Hematopoietic multipotent progenitor cell (in vitro differentiated cells): Measurements from ENCODE around the gene ZNFX1. TPM values are rescaled to one million over a fixed set of nuclear protein-coding genes. Genes with fewer than 3 reads are reported as not detected.
"Not testable (repeated sequence)": the region's sequence is repeated elsewhere in the genome, so short reads cannot be mapped to it uniquely, and the experiment has no call there.

ENCODE experiments used
- DNase-seq, 3 donors: peaks; one replicate each; pipeline ENCODE4 v3.0.0-alpha.2; 2011 to 2015; ENCODE audit warnings: low read depth in 2 of 3, low spot score in 2 of 3
- total RNA-seq: library from RNA; depleted of rRNA; stranded (reverse); fragments of >200 nt; gene quantifications from one replicate; pipeline ENCODE4 v1.2.3, GENCODE V29; 2012

ZNFX1 gene
- 25.3 TPM for total RNA-seq

DNA sequence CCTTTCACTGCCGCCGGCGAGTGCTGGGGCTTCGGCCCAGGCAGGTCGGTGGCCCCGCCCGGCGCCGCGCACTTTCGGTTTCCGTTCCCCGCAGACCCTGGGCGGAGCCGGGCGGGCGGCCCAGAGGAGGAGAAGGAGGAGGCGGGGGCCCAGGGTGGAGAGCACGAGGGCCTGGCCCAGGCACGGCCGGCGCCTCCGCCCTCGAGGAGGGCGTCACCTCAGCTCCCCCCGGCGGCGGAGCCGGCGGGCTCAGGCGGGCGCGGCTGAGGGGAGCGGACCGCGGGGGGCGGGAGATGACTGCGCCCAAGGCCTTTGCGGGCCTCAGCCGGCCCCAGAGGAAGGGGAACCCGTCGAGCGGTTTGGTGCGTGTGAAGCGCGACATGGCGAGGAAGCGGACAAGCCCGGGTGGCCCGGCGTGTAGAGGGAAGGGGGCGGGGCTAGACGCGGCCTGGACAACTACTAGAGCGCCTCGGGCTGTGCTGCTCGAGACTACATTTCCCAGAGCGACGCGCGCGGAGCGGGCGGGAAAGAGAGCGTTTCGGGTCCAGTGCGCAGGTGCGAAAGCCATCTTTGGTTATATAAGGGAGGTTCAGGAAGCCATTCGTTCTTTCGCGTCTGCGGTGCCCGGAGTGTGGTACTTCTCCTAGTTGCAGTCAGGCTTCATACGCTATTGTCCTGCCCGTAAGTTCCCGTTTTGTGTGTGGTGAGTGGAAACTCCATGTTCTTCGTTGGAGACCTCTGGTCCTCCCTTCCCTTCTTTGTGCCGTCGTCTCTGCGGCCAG lies at the start of gene ZNFX1:
TSS of gene ZNFX1 (minus strand) at position 22 of the 782 bp plus-strand sequence. CDS start 2,218 bp downstream, outside the sequence.
- peak; percentile 98 to 99 (median 99) for DNase-seq

DNA sequence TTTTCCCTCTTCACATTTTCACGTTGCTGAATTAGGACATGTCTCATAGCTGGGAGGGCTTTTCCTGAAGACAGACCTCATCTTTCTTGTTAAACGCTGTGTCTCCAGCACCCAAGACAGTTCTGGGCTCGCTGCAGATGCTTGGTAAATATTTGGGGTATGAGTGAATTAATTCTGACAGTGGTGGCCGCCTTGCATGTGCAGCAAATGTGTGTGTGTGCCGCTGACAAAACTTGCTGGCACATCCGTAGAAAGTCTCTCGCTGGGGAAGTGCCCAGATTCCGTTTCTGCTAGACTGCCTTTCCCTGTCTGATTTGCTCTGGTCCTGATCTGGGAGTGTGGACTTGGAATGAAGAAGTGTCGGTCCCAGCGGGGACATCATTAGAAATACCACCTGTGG lies 48.2 kb upstream of the ZNFX1 start:
- no peak for DNase-seq

DNA sequence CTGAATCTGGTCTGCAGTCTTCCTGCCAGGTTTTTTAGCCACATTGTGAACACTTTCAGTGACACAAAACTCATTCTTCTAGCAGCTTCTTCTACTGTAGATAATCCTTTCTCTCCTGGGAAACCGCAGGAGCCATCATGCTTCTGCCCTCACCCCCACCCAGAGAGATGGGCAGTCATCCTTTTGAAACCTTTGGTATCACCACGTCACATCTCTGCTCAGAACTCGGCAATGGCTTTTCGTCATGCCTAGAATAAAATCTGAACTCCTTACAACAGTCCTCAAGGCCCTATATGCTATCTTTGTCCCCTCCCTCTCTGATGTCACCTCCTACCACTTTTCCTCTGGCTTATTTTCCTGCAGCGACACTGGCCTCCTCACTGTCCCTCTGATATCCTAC lies 46.4 kb upstream of the ZNFX1 start:
- no peak for DNase-seq

DNA sequence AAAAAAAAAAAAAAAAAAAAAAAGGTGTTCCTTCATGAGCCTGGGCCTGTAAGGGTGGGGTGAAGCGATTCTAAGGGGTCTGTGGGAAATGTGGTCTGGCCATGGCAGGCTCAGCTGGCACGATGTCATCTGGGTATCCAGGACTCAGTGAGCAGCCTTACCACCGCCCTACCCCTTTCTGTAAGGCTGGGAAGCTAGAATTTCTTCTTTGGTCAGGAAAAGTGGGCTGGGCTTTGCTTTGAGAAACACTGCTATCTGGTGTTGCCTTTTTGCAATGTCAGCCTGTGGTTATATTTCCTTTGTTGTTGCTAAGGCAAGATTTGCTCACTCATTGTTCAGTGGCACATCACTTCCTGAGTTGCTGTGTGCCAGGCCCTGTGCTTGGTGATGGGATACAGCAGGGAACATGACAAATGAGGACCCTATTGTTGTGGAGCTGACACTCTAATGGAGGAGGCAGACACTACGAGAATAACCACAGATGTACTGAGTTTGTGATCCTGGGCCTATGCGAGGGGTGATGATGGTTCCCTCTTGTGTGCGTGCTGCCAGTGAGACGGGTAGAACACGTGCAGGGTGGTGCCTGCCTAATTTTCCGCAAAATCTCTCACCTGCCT lies 45.9 kb upstream of the ZNFX1 start:
- DNase-seq = peak in 2 of 3 donors; percentile 87 to 90

DNA sequence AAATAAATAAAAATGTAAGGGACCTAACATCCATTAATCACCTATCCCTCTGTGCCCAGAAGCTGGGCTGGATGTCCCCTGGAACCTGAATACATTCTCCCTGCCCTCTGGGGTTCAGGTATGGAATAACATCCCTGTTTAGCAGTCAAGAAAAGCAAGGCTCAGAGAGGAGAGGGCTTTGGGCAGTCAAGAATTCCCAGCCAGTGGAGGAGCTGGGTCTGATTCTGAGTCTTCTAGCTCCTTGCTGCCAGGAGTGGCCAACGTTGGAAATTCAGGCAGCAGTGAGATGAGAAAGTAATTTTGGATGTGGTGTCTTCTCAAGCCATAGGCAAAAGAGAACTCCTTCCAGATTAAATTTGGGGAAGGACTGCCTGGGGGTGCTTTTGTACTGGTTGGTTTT lies 42.6 kb upstream of the ZNFX1 start:
- peak in 2 of 3 donors; percentile 28 to 53 for DNase-seq

DNA sequence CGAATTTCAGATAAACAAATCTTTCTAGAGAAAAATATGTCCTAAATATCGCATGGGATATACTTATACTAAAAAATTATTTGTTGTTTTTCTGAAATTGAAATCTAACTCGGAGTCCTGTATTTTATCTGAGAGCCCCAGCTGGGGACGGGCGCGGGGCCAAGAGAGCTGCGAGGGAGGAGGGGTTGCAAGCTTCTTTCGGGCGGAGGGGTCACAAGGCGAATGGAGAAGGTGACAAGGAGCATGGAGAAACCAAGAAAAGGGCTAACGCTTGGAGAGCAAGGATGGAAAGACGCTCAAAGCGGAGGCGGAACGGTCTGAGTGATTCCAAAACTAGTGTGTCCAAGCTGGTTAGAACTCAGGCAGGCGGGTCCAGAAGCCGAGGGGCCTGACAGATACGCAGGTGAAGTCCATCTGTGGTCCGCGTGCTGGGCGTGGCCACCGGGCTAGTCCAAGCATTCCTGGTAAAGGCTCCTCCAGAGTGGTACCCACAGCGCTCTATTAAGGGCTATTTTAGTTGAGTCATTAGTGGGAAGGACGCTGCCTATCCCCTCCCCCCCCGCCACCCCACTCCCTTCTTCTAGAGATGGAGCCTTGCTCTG lies 41.5 kb upstream of the ZNFX1 start:
- DNase-seq = peak in 2 of 3 donors; percentile 28 to 61

DNA sequence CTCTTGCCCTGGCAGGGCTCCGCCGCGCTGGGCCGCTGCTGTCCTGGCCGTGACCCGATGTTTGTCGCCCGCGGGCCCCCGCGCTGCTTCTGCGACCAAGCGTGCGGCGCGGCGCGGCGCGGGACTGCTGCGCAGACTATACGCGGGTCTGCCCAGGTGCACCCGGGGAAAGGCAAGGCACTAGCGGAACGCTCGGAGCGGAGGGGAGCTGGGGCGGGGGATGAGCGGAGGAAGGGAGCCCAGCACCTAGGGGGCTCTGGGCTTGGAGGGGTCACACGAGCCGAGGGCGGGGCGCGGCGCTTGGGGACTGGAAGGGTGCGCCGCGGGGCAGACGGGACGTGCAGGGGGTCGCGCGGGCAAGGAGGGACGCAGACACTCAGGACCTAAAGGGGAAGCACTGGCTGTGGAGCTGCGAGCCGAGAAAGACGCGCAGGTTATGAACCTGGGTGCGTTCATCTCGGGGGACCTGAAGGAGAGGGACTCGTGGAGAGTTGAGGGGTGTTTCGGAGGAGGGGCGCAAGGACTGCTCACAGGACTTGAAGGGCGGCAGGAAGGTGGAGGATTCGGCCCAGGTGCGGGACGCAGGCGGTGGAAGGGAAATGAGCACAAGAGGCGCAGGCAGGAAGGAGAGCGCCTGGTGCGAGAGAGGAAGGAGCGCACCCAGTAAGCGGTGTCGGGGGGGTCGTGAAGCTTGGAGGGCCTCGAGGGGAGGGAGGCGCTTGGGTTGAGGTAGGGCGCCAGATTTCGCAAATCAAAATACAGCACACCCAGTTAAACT lies 40.8 kb upstream of the ZNFX1 start:
- DNase-seq = peak in 2 of 3 donors; percentile 38 to 49

DNA sequence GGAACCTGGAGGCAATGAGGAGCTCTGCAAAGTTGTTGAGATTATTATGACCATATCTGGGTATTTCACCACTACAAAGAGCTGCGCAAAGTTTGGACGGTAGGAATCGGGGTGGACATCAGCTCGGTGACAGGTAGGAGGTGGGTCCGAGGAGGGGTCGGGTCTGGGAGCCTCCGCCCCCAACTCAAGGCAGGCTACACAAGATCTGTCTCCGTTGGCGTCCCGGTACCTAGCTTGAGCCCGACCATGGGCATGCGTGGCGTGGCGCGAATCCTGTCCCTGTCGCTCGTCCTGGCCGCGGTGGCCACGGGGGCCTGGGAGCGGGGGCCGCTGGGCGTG lies 40.2 kb upstream of the ZNFX1 start:
- no peak for DNase-seq

DNA sequence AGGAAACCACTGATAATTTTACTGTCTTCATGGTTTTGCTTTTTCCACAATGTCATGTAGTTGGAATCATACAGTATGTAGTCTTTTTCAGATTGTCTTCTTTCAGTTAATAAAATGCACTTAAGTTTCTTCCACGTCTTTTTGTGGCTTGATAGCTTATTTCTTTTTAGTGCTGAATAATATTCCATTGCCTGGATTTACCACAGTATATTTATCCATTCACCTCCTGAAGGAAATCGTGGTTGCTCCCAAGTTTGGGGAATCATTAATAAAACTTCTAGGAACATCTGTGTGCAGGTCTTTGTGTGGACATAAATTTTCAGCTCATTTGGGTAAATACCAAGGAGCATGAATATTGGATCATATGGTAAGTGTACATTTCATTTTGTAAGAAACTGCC lies 38.8 kb upstream of the ZNFX1 start:
- DNase-seq = no peak

DNA sequence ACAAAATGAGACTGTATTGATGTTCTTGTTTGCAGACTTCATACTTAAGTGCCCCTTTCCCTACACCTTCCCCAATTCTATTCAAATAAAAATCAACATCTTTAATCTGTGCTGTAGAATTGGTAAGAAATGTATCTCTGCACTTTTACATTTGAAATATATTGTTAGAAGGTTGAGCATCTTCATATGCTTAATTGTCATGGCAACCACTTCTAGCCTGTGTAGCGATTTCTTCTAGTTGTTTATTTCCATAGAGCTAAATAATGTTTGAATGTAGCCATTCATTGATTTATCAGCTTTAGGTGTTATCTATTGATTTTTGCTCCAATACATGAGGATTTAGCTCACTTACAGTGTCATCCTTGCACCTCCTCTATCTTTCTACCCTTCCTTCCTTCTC lies 37.7 kb upstream of the ZNFX1 start:
- no peak for DNase-seq

DNA sequence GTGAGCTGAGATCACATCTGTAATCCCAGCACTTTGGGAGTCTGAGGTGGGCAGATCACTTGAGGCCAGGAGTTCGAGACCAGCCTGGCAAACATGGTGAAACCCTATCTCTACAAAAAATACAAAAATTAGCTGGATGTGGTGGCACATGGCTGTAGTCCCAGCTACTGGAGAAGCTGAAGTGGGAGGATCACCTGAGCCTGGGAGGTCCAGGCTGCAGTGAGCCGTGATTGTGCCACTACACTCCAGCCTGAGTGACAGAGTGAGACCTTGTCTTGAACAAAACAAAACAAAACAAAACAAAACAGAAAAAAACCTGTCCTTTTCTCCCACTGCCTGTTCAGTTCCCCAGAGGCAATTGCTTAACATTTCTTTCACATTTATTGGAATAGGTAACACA lies 36.2 kb upstream of the ZNFX1 start:
- not testable (repeated sequence) for DNase-seq

DNA sequence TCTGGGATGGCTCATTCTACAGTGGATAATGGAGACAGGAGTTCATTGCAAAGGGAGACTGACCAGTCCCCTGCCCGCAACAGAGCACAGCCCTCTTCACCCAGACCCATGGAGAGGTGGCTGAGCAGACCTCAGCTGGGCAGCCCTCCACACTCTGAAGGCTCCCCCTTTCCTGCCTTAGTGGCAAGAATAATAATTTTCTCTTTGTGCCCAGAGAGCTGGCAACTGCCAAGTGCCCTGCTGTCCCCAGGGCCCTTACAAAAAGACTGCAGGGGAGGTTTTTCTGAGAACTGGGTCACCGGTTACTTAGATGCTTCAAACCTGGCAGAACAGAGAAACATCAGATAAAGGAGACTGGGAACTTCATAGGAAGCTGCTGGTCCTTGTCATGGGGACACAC lies 35.4 kb upstream of the ZNFX1 start:
- no peak for DNase-seq

DNA sequence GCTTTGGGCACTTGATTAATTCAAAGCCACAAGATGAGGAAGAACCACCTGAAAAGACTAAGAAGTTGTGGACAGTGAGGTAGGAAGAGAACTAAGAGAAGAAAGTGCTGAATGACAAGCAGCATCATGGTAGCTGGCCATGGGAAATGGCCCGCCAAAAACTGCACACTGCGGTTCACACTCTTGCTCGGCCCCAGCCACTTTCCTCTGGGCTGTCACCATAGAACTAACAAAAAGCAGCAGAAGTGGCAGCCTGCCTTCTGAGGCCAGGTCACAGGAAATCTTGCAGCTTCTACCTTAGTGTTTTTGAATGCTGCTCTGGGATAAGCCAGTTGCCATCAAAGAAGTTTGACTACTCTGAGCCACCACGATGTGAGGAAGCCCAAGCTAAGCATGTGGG lies 34.8 kb upstream of the ZNFX1 start:
- no peak for DNase-seq

DNA sequence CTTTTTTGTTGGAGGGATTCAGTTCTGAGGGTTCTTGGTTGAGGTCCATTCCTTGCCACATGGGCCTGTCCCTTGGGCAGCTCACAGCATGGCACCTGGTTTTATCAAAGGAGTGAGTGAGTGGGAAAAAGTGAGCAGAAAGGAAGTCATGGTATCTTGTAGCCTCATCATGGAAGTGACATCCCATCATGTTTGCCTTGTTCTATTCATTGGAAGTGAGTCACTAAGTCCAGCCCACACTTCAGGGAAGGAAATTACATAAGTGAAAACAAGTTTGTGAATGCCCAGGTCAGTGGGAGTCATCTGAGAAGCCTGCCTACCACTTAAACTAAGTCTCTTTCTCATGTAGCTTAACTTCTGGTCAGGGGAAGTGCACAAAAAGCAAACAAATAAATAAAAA lies 32.8 kb upstream of the ZNFX1 start:
- DNase-seq = no peak

DNA sequence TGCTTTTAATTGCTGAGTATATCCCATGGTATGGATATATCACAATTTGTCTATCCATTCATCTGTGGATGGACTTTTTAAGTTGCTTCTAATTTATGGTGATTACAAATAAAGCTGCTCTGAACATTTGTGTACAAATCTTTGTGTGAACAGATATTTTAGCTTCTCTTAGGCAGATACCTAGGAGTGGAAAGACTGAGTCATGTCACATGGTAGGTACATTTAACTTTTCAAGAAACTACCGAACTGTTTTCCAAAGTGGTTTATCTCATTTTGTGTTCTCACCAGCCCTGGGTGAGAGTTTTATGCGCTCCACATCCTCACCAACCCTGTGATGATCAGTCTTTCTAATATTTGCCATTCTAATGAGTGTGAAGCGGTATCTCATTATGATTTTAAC lies 31.0 kb upstream of the ZNFX1 start:
- DNase-seq = no peak

DNA sequence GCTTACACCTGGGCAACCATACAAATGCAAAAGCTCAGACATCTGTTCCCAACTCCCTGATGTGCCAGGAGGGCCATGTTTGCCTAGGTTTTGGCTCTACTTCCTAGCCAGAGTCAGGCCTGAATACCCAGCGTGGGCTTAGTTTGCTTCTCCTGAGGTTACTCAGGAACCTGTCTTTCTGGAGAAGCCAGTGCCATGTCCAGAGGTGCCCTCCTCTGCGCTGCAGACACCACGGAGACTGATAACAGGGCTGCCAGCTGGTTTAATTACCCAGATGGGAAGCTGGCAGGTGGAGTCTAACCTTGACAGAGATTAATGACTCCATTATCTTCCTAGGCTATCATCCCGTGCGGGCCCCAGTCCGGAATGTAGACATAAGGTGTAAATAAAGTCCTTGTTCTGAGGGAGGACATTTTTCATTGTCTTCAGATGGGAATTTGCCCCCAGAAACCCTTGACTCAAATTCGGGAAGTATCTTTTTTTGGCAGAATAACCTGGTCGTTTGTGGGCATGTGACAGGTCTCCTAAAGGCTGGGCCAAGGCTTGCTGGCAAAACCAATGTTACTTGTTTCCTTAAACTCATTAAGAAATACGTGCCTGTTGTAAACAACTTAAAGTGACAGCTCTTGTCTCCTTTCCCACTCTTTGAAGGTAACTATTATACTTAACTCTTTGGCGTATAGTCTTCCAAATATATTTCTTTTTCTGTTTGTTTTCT lies 29.2 kb upstream of the ZNFX1 start:
- DNase-seq = peak in 2 of 3 donors; percentile 24 to 49

DNA sequence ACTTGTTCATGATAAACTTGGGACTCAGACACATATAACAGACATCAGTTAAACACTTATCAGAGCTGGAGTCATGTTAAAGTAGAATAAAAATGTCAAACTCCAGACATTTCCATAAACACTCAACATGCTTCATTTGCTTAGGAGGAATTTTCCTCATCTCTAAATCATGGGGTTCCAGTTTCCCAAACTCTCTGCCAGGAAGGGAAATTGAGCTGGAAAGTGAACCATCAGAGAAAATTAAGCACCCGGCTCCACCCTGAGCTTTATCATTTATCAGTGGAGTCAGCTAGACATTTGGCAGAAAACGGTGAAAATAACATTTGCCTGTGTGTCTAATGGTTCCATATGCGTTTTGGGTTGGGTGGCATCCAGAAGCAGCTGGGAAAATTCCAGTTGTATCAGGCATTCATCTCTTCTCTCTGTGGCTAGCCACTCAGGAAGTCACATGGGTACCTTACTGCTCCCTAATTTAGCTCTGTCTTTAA lies 25.3 kb upstream of the ZNFX1 start:
- DNase-seq = peak in 1 of 3 donors; percentile 46

DNA sequence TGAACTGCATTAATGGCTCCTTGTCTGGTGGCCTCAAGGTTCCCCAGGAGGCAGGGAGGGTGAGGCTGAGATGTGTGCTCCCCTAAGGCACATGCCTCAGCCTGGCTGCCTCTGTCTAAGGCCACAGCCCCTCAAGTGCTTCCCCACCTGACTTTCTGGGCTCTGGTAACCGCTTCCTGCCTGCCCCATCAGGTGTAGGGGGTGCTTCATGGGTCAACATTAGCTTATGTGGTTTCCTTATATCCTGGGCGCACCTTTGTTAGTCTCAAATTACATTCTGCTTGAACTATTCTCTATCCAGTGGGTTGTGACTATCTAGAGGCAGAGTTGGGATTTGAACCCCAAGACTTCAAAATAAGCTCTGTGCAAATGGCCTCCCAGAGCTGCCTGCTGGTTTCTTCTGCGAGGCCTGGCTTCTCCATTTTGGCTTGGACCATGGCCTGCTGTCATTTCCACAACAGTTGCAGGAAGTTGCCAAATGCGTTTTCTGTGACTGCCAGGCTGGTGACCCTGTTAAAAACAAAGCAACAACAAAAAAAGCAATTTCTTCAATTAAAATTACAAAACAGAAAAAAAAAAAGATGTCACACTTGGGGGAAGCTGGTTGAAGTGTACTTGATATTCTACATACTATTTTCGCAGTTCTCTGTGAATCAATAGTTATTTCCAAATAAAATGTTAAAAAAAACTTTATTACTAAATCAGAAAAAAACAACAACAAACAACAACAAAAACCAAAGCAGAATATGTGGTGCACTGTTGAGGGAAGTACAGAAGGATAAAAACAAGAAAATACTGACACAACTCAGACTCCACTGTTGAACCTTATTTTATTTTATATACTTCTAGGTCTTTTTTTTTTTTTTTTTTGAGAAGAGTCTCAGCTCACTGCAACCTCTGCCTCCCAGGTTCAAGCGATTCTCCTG lies 20.0 kb upstream of the ZNFX1 start:
- DNase-seq = peak in 1 of 3 donors; percentile 41

DNA sequence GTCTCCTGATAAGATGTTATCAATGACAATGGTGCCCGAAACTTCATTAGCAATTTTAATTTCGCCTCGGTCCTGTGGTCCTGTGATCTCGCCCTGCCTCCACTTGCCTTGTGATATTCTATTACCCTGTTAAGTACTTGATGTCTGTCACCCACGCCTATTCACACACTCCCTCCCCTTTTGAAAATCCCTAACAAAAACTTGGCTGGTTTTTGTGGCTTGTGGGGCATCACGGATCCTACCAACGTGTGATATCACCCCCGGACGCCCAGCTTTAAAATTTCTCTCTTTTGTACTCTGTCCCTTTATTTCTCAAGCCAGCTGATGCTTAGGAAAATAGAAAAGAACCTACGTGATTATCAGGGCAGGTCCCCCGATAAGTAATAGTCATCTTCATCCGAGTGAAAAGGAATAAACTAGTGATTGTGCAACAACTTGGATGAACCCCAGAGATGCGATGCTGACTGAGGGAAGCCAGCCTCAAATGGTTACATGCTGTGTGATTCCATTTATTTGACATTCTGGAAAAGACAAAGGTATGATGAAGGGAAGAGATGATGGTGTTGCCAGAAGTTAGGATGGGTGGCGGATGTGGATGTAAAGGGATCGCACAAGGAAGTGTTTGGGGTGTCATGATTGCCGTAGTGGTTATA lies 16.3 kb upstream of the ZNFX1 start:
- not testable (repeated sequence) for DNase-seq
